ENCODE data around the gene COA1.
"Not testable (repeated sequence)": the region's sequence is repeated elsewhere in the genome, so short reads cannot be mapped to it uniquely, and the experiment has no call there.

Gene COA1

GRCh38 chr7:43758029-43758821, 28.9 kb upstream of the COA1 start, which contains the start of gene BLVRA:
BLVRA (plus strand) TSS chr7:43758680; CDS start chr7:43771159, 12,479 bp downstream.
- DNase-seq = peak; percentile 68

GRCh38 chr7:43757073-43757720, 27.9 kb upstream of the COA1 start:
- no peak for DNase-seq

GRCh38 chr7:43756368-43757072, 27.2 kb upstream of the COA1 start:
- no peak for DNase-seq

GRCh38 chr7:43754596-43754995, 25.3 kb upstream of the COA1 start:
- DNase-seq = no peak

GRCh38 chr7:43753843-43754242, 24.5 kb upstream of the COA1 start:
- DNase-seq = no peak

GRCh38 chr7:43753271-43753810, 24.0 kb upstream of the COA1 start:
- no peak for DNase-seq

GRCh38 chr7:43752411-43752810, 23.1 kb upstream of the COA1 start:
- no peak for DNase-seq

- no peak for DNase-seq
Measured at GRCh38 chr7:43750016-43750887, 20.9 kb upstream of the COA1 start.

- no peak for DNase-seq
Measured at GRCh38 chr7:43749383-43749940, 20.1 kb upstream of the COA1 start.

GRCh38 chr7:43747328-43748105, 18.2 kb upstream of the COA1 start:
- DNase-seq = no peak

- no peak for DNase-seq
Measured at GRCh38 chr7:43742692-43743091, 13.4 kb upstream of the COA1 start.

GRCh38 chr7:43737467-43738127, 8.3 kb upstream of the COA1 start:
- no peak for DNase-seq

GRCh38 chr7:43735802-43736603, 6.7 kb upstream of the COA1 start:
- DNase-seq = no peak

- DNase-seq = no peak
Measured at GRCh38 chr7:43735403-43735801, 6.1 kb upstream of the COA1 start.

GRCh38 chr7:43734575-43735332, 5.4 kb upstream of the COA1 start:
- DNase-seq = not testable (repeated sequence)

- DNase-seq = not testable (repeated sequence)
Measured at GRCh38 chr7:43731494-43731893, 2.2 kb upstream of the COA1 start.

GRCh38 chr7:43729924-43730248, 563 bp upstream of the COA1 start:
- DNase-seq = no peak

GRCh38 chr7:43727494-43727893, 1.8 kb downstream of the COA1 start:
- no peak for DNase-seq

- DNase-seq = no peak
Measured at GRCh38 chr7:43727003-43727402, 2.3 kb downstream of the COA1 start.

Measured in activated CD4-positive, CD25-positive, alpha-beta regulatory T cell treated with anti-CD3 and anti-CD28 coated beads, Interleukin-2, amount 50 U/mL, for 72 hours (primary cell).